ENCODE measurements around the gene PTPRT.

The PTPRT gene

DNA sequence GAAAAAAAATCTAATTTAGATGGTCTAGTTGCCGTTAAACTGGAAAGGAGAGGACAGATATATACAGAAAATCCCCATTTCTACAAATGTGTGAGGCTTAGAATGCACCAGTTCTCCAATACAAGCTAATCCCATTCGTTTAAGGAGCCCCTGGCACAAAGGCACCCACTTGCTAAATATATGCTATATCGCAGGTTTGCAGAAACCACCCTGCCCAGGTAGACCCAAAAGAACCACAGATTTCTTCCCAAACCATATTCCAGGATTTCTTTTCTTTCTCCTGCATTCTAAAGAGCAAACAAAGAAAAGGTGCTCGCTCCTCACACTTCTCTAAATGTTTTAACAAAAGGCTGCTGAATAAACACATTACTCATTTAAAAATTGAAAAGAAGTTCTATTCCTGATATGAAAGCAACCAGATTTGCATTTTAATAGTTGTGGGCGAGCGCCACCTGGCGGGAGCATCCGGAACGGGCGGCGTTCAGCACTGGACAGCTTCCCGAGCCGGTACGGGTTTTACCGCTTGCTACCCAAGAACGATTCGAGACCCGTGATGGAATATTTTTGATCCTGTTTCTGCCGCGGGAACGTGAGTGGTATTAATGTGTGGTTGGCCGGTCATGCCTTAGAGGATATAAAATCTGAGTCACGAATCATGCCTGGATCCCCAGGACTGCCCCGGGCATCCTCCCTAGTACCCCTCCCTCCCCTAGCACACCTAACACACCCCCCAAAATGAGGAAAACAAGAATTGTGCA is 2.1 kb downstream of the PTPRT start:
- no peak overlapping the region for H3K27ac ChIP-seq
- TF ChIP-seq, protein P1, sequence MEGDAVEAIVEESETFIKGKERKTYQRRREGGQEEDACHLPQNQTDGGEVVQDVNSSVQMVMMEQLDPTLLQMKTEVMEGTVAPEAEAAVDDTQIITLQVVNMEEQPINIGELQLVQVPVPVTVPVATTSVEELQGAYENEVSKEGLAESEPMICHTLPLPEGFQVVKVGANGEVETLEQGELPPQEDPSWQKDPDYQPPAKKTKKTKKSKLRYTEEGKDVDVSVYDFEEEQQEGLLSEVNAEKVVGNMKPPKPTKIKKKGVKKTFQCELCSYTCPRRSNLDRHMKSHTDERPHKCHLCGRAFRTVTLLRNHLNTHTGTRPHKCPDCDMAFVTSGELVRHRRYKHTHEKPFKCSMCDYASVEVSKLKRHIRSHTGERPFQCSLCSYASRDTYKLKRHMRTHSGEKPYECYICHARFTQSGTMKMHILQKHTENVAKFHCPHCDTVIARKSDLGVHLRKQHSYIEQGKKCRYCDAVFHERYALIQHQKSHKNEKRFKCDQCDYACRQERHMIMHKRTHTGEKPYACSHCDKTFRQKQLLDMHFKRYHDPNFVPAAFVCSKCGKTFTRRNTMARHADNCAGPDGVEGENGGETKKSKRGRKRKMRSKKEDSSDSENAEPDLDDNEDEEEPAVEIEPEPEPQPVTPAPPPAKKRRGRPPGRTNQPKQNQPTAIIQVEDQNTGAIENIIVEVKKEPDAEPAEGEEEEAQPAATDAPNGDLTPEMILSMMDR (IDR thresholded peaks at IDR 0.05) = peak; percentile 93
- TF ChIP-seq ZFX (IDR thresholded peaks at IDR 0.05; ENCODE audit: borderline replicate concordance) = no peak

DNA sequence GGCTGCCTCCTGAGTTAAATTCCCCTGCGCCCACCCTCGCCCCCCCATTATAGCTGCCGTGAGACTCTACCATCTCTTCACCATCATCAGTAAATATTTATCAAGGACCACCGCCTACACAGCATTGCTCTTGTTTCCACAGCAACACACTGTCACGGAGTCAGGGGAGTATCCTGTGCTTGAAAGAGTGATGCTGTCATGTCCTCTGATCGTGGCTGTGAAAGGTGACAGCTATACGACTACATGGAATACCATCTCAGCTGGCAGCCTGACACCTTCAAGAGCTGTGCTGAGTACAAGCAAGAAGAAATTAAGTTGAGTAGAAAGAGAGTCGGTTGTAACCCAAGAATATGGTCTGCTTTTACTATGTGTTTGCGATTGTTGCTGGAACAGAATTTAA is 3.4 kb downstream of the PTPRT start:
- no peak overlapping the region for H3K27ac ChIP-seq
- TF ChIP-seq, protein P1 (IDR thresholded peaks at IDR 0.05) = no peak
- no peak for TF ChIP-seq ZFX (IDR thresholded peaks at IDR 0.05; ENCODE audit: borderline replicate concordance)

DNA sequence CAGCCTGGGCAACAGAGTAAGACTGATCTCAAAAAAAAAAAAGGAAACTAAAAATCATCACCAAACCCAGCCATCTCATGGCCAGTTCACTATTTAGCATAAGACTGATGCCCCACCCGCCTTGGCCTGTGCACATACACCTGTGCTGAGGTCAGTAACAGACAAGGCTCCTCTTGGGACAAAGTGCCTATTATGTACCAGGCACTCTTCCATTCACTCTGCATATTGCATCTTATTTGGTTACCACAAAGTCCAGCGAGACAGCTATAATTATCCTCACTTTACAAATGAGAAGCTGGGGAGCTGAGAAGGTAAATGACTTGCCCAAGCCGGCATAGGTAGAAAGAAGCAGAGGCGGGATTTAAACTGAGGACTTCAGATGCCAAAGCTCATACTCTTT is 3.8 kb downstream of the PTPRT start:
- no peak for TF ChIP-seq ZFX (IDR thresholded peaks at IDR 0.05; ENCODE audit: borderline replicate concordance)
- TF ChIP-seq, protein P1 (IDR thresholded peaks at IDR 0.05) = no peak
- H3K27ac ChIP-seq = no peak overlapping the region

DNA sequence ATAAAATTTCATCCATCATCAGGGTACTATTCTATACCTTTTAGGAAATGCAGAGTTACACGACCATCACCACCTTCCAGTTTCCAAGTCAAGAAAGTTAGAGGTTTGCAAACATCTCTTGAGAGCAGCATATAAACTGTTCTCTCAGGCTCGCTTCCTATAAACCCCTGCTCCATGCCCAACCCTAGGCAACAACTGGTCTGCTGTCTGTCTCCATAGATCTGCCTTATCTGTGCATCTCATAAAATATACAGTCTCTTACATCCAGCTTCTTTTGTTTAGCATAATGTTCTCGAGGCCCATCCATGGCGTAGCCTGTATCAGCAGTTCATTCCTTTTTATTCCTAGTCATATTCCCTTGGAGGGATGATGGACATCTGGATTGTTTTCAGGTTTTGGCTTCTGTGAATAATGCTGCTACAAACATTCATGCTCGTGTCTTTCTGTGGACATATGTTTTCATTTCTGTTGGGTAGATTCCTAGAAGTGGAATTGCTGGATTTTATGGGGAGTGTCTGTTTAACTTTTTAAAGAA is 6.1 kb downstream of the PTPRT start:
- H3K27ac ChIP-seq = no peak overlapping the region
- no peak for TF ChIP-seq ZFX (IDR thresholded peaks at IDR 0.05; ENCODE audit: borderline replicate concordance)
- TF ChIP-seq, protein P1 (IDR thresholded peaks at IDR 0.05) = no peak

DNA sequence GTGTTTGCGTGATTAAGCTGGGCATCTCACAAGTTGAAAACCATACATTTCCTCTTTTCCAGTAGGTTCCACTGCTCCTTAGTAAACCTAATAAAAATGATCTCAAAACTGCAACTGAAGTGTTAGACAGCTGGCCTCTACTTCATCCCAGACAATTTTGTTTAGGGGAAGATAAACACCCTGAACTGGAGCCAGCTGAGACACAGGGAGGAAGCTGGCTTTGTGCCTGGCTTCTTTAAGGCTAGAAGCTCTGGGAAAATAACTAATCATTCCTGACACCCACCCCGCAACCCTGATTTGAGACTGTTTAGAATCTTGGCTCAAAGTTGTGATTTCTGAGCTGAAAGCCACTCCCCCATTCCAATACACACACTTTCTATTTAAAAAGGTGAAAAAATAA is 11.6 kb downstream of the PTPRT start:
- TF ChIP-seq, protein P1 (IDR thresholded peaks at IDR 0.05) = no peak
- no peak for TF ChIP-seq ZFX (IDR thresholded peaks at IDR 0.05; ENCODE audit: borderline replicate concordance)
- no peak overlapping the region for H3K27ac ChIP-seq

DNA sequence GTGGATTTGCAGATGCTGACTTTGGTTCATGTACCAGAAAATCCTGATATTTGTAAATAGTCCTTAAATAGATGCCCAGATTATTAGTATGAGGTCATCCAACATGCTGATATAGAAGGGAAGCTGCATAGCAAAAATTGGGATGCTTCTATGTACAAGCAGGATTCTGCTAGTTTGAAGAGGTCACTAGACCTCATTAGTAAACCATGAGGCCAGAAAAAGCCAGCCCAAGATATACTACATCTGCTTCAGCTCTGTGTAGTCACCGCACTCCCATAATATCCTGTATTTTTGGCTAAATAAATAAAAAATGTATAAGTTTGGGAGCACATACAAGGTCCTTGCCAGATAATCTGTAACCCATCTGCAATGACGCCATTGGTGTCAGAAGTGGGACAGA is 13.0 kb downstream of the PTPRT start:
- H3K27ac ChIP-seq = no peak overlapping the region
- TF ChIP-seq, protein P1 (IDR thresholded peaks at IDR 0.05) = no peak
- no peak for TF ChIP-seq ZFX (IDR thresholded peaks at IDR 0.05; ENCODE audit: borderline replicate concordance)

DNA sequence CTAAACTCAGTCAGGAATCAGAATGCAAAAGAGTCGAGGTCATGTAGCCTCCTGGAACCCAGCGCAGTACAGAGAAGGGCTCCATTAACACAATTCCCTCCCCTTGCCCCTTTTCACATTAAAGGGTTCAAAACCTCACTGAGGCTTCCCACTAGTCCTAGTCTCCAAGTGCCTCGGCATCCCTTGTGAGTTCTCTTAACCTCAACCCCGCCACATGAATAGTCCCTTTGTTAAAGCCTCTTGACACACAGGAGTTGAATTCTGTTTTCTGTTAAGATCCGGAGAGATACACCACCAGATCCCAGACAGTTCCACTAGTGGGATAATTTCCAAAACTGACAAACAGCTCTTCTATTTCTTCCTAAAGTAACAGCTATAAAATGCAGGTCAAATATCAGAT is 17.8 kb downstream of the PTPRT start:
- no peak overlapping the region for H3K27ac ChIP-seq
- no peak for TF ChIP-seq ZFX (IDR thresholded peaks at IDR 0.05; ENCODE audit: borderline replicate concordance)
- TF ChIP-seq, protein P1 (IDR thresholded peaks at IDR 0.05) = no peak

Measured in 22Rv1 (cell line).